H1 (cell line): ENCODE data around the gene NRXN3. TPM values are rescaled to one million over a fixed set of nuclear protein-coding genes. Genes with fewer than 3 reads are reported as not detected.

Source experiments
- CTCF ChIA-PET: fragments of 300-600 bp; sonication (Branson Sonifier 250); formaldehyde crosslinking; loops from one replicate; lab custom pipeline; 2021; ENCODE audit not compliant: partially characterized antibody; lab: Charles Lee
- POLR2A ChIA-PET: fragments of 300-600 bp; sonication (Branson Sonifier 250); formaldehyde crosslinking; loops from one replicate; lab custom pipeline; 2021; ENCODE audit warnings: inconsistent platforms; ENCODE audit not compliant: partially characterized antibody; lab: Charles Lee
- DNase-seq, 2 experiments: peaks; one replicate each; pipeline versions ENCODE4 v3.0.0 to v3.0.0-alpha.2; 2010 to 2022; ENCODE audit warnings: low spot score in 2 of 2, low read depth in 1 of 2, mixed read lengths in 1 of 2
- FAIRE-seq: peaks from 2 replicates; lab custom pipeline; 2011; peaks lifted over from hg19 to GRCh38; lab: Jason Lieb, UNC
- H2AFZ ChIP-seq: 2 replicates; pipeline ENCODE4 v1.8.1; 2012; ENCODE audit warnings: low read length, inconsistent platforms
- H2AK5ac ChIP-seq: 2 replicates; pipeline ENCODE4 v1.6.1; 2013; ENCODE audit warnings: low read depth, low read length
- H2BK120ac ChIP-seq: replicated peaks from 2 replicates; pipeline ENCODE3; 2013; ENCODE audit warnings: low read depth, low read length, inconsistent platforms
- H2BK12ac ChIP-seq: 2 replicates; pipeline ENCODE4 v1.6.1; 2013; ENCODE audit warnings: low read depth, low read length
- H2BK15ac ChIP-seq: 2 replicates; pipeline ENCODE4 v1.6.1; 2013; ENCODE audit warnings: low read length
- H2BK20ac ChIP-seq: 2 replicates; pipeline ENCODE4 v1.6.1; 2013; ENCODE audit warnings: low read length
- H2BK5ac ChIP-seq: 2 replicates; pipeline ENCODE4 v1.6.1; 2013; ENCODE audit warnings: low read depth, low read length
- H3K14ac ChIP-seq: 2 replicates; pipeline ENCODE4 v1.6.1; 2013; ENCODE audit warnings: inconsistent platforms; ENCODE audit not compliant: insufficient read length
- H3K18ac ChIP-seq: 2 replicates; pipeline ENCODE4 v1.6.1; 2013; ENCODE audit warnings: low read length; ENCODE audit errors: extremely low read depth
- H3K23ac ChIP-seq: 2 replicates; pipeline ENCODE4 v1.6.1; 2013; ENCODE audit warnings: inconsistent platforms; ENCODE audit not compliant: insufficient read length
- H3K23me2 ChIP-seq: 2 replicates; pipeline ENCODE4 v1.6.1; 2013; ENCODE audit warnings: low read depth, low read length
- H3K27ac ChIP-seq: 2 replicates; pipeline ENCODE4 v1.6.1; 2011; ENCODE audit warnings: low read depth, low read length, inconsistent platforms
- H3K27me3 ChIP-seq, 4 experiments: replicated peaks in 1 of 4; 1 replicate in 1 of 4; 2 replicates in 3 of 4; pipeline versions ENCODE4 v1.6.1 to v1.8.1; 2011 to 2013; ENCODE audit warnings: low read length in 3 of 4, mild to moderate bottlenecking in 3 of 4, inconsistent platforms in 2 of 4, mixed read lengths in 2 of 4, moderate library complexity in 1 of 4; ENCODE audit not compliant: control insufficient read depth in 3 of 4, insufficient read depth in 3 of 4; ENCODE audit errors: extremely low read depth in 1 of 4
- H3K36me3 ChIP-seq, 4 experiments: 2 replicates each; pipeline versions ENCODE4 v1.6.1 to v1.8.1; 2011 to 2013; ENCODE audit warnings: mild to moderate bottlenecking in 4 of 4, low read length in 3 of 4, moderate library complexity in 2 of 4, control low read depth in 1 of 4, inconsistent platforms in 1 of 4; ENCODE audit not compliant: insufficient read depth in 4 of 4, control insufficient read depth in 2 of 4
- H3K4ac ChIP-seq: replicated peaks from 2 replicates; pipeline ENCODE3; 2013; ENCODE audit warnings: low read length, low read depth, mixed read lengths, inconsistent platforms; ENCODE audit not compliant: insufficient read length
- H3K4me1 ChIP-seq, 4 experiments: replicated peaks in 1 of 4; 1 replicate in 1 of 4; 2 replicates in 3 of 4; pipeline versions ENCODE4 v1.6.1 to v1.8.1; 2011 to 2013; ENCODE audit warnings: low read length in 3 of 4, inconsistent platforms in 2 of 4, mixed read lengths in 1 of 4; ENCODE audit not compliant: insufficient read depth in 4 of 4, control insufficient read depth in 3 of 4
- H3K4me2 ChIP-seq, 2 experiments: 2 replicates each; pipeline versions ENCODE4 v1.6.1 to v1.8.1; 2011 to 2013; ENCODE audit warnings: low read depth in 2 of 2, low read length in 2 of 2, control low read depth in 1 of 2, inconsistent platforms in 1 of 2, mild to moderate bottlenecking in 1 of 2; ENCODE audit not compliant: insufficient read depth in 1 of 2
- H3K4me3 ChIP-seq, 4 experiments: fragments of 200-600, 300-600 bp in 1 of 4; sonication (generic), shearing (Covaris generic), sonication (Bioruptor Twin) in 1 of 4; 2 replicates each; pipeline versions ENCODE4 v1.5.1 to v1.8.1; 2011 to 2016; ENCODE audit warnings: low read length in 4 of 4, low read depth in 3 of 4, control low read depth in 2 of 4, inconsistent platforms in 2 of 4, mild to moderate bottlenecking in 2 of 4, mixed read lengths in 1 of 4, moderate library complexity in 1 of 4; ENCODE audit not compliant: insufficient read depth in 2 of 4; ENCODE audit errors: extremely low read depth in 1 of 4
- H3K56ac ChIP-seq: replicated peaks from 2 replicates; pipeline ENCODE3; 2013; ENCODE audit warnings: low read depth, mild to moderate bottlenecking, mixed read lengths, low read length, inconsistent platforms; ENCODE audit not compliant: insufficient read length
- H3K79me1 ChIP-seq: 2 replicates; pipeline ENCODE4 v1.6.1; 2013; ENCODE audit warnings: low read depth, low read length, control low read depth
- H3K79me2 ChIP-seq, 2 experiments: 2 replicates each; pipeline versions ENCODE4 v1.6.1 to v1.8.1; 2012 to 2013; ENCODE audit warnings: low read length in 2 of 2, mild to moderate bottlenecking in 2 of 2, inconsistent platforms in 1 of 2; ENCODE audit not compliant: insufficient read depth in 2 of 2, control insufficient read depth in 1 of 2
- H3K9ac ChIP-seq, 4 experiments: replicated peaks in 1 of 4; 1 replicate in 1 of 4; 2 replicates in 3 of 4; pipeline versions ENCODE4 v1.6.1 to v1.8.1; 2011 to 2013; ENCODE audit warnings: low read depth in 3 of 4, low read length in 3 of 4, control low read depth in 2 of 4, mild to moderate bottlenecking in 2 of 4, moderate library complexity in 2 of 4, inconsistent platforms in 1 of 4; ENCODE audit errors: extremely low read depth in 1 of 4
- H3K9me3 ChIP-seq, 2 experiments: 2 replicates each; pipeline versions ENCODE4 v1.6.1 to v1.8.1; 2012 to 2013; ENCODE audit warnings: mild to moderate bottlenecking in 2 of 2, moderate library complexity in 2 of 2, control low read depth in 1 of 2, inconsistent platforms in 1 of 2, low read depth in 1 of 2, low read length in 1 of 2, mixed read lengths in 1 of 2; ENCODE audit not compliant: insufficient read depth in 2 of 2
- H4K20me1 ChIP-seq, 2 experiments: replicated peaks in 1 of 2; 2 replicates each; pipeline versions ENCODE3 to v1.8.1; 2011 to 2013; ENCODE audit warnings: inconsistent platforms in 2 of 2, low read length in 2 of 2, mild to moderate bottlenecking in 1 of 2; ENCODE audit not compliant: insufficient read depth in 2 of 2, control insufficient read depth in 1 of 2
- H4K5ac ChIP-seq: 2 replicates; pipeline ENCODE4 v1.6.1; 2013; ENCODE audit warnings: low read length, low read depth, mixed read lengths, inconsistent platforms; ENCODE audit not compliant: insufficient read length
- H4K8ac ChIP-seq: 2 replicates; pipeline ENCODE4 v1.8.0; 2013; ENCODE audit warnings: mild to moderate bottlenecking, moderate library complexity, low read length, inconsistent platforms; ENCODE audit not compliant: insufficient read depth; ENCODE audit errors: extremely low read depth
- H4K91ac ChIP-seq: replicated peaks from 2 replicates; pipeline ENCODE3; 2013; ENCODE audit warnings: low read length, mixed read lengths, inconsistent platforms; ENCODE audit not compliant: insufficient read length
- ZNF274 ChIP-seq: IDR thresholded peaks from 2 replicates; pipeline ENCODE4 v1.7.0; 2012; ENCODE audit warnings: low read length, borderline replicate concordance; ENCODE audit errors: extremely low read depth
- WGBS, 2 experiments: shearing (Covaris generic) in 1 of 2; methylation state at CpG; one replicate each; pipeline versions ENCODE4 v1.1.6 to v1.1.7; 2013 to 2015; ENCODE audit warnings: low lambda C conversion rate in 2 of 2, mixed read lengths in 2 of 2, inconsistent platforms in 1 of 2, low coverage in 1 of 2, missing lambda C conversion rate in 1 of 2; ENCODE audit not compliant: insufficient replicate concordance in 2 of 2, insufficient coverage in 1 of 2, insufficient read length in 1 of 2; ENCODE audit errors: extremely low coverage in 1 of 2, missing lambda C conversion rate in 1 of 2; 5-methylcytosine and 5-hydroxymethylcytosine counted together
- polyA plus RNA-seq, 7 experiments: library from polyadenylated mRNA; depleted of rRNA in 3 of 7; stranded (reverse) in 5 of 7; unstranded in 2 of 7; fragments of >200 nt in 5 of 7; fragments of 200-250 nt in 2 of 7; gene quantifications; 1 replicate in 5 of 7; 2 replicates in 1 of 7; 4 replicates in 1 of 7; pipeline versions ENCODE4 v1.2.1 to v1.2.3, GENCODE V29; 2011 to 2013; ENCODE audit warnings: missing spikeins in 2 of 7, mixed read lengths in 2 of 7
- total RNA-seq: library from RNA; stranded (reverse); fragmentation: NEBNext Ultra II Directional; extraction: Animal tissue kit (Norgen Biotek cat#: 25700); gene quantifications from 2 replicates; pipeline ENCODE4 v1.2.1, GENCODE V29; 2021

NRXN3 gene
- total and polyA plus RNA-seq, 2 of the 8 experiments (the other 6 are each of a cell fraction or from before 2014, with no cell fraction given) = 2.6 to 4.1 TPM

DNA sequence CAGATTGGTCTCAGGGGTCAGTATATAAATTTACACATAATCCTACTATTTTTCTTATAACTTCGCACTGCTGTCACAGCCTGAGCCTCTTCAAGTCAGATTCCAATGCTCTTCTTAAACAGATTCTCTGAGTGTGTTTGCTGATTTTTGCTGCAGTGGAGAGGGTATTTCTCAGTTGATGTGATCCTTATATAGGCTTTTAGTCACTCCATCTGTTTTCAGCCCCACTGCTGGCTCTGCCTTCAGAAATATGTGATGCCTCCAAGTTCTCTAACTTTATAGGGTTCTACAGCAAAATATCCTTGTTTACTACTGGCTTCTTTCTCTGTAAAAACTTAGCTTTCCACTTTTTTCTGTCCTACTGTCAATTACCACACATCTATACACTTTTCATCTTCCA, 702.7 kb downstream of the NRXN3 start:
- Histone ChIP-seq H3K36me3 (no peaks in the 10 kb centered on the region), H3K4me1 (peaks cover 0 to 4% (median under 1%) of the 10 kb centered on the region in 4 experiments; a peak in 2 of 7 replicates), H3K9me3 (no peaks in the 10 kb centered on the region), H2BK20ac (no peak overlapping the region), H3K9ac (no peak overlapping the region), H3K56ac (no peak overlapping the region), H2BK15ac (no peak overlapping the region), H3K23me2 (no peaks in the 10 kb centered on the region), H3K27me3 (no peaks in the 10 kb centered on the region), H3K14ac (no peak overlapping the region), H2AFZ (no peak overlapping the region), H4K8ac (no peak overlapping the region), H3K4ac (no peak overlapping the region), H3K4me2 (no peak overlapping the region), H3K79me1 (no peaks in the 10 kb centered on the region), H3K79me2 (no peaks in the 10 kb centered on the region), H2AK5ac (no peak overlapping the region), H4K20me1 (no peaks in the 10 kb centered on the region), H2BK5ac (no peak overlapping the region), H4K5ac (no peak overlapping the region), H3K27ac (no peak overlapping the region), H3K18ac (no peak overlapping the region), H3K4me3 (no peak overlapping the region), H4K91ac (no peak overlapping the region), H2BK120ac (no peak overlapping the region), H2BK12ac (no peak overlapping the region), H3K23ac (no peak overlapping the region)
- POLR2A ChIA-PET = no interaction called here
- 100% methylated on average over 1 of the region's 1 CpG; no CpG with 5 or more reads in 1 of the 2 experiments for WGBS, 2 experiments
- FAIRE-seq (no peak), DNase-seq (no peak)
- CTCF ChIA-PET = no interaction called here
- TF ChIP-seq ZNF274 = no peak
- TF ChIP-seq, all 59 proteins: peak for 0
